Neutrophil (primary cell): ENCODE results near the gene ATL1.

Experiments
- H3K27ac ChIP-seq: fragments of 200-600 bp; sonication (generic); 2 replicates; pipeline ENCODE4 v1.5.1; 2016; ENCODE audit warnings: mild to moderate bottlenecking, moderate library complexity
- H3K27me3 ChIP-seq: fragments of 200-600 bp; sonication (generic); 2 replicates; pipeline ENCODE4 v1.6.0; 2016; ENCODE audit warnings: mild to moderate bottlenecking
- H3K36me3 ChIP-seq: fragments of 200-600 bp; sonication (generic); 2 replicates; pipeline ENCODE4 v1.5.1; 2017
- H3K4me1 ChIP-seq, 2 experiments: fragments of 200-600 bp in 1 of 2; sonication (generic) in 1 of 2; 1 replicate in 1 of 2; 2 replicates in 1 of 2; pipeline versions ENCODE4 v1.5.1 to v1.6.1; 2013 to 2016; ENCODE audit warnings: low read depth in 1 of 2, low read length in 1 of 2, mild to moderate bottlenecking in 1 of 2, moderate library complexity in 1 of 2; ENCODE audit not compliant: control insufficient read depth in 1 of 2, insufficient read depth in 1 of 2
- H3K4me3 ChIP-seq, 2 experiments: fragments of 200-600 bp in 1 of 2; sonication (generic) in 1 of 2; 1 replicate in 1 of 2; 2 replicates in 1 of 2; pipeline ENCODE4 v1.5.1; 2013 to 2016; ENCODE audit warnings: low read depth in 1 of 2, low read length in 1 of 2, mild to moderate bottlenecking in 1 of 2, moderate library complexity in 1 of 2
- H3K9me3 ChIP-seq: fragments of 200-600 bp; sonication (generic); 2 replicates; pipeline ENCODE4 v1.5.1; 2016
- CTCF ChIP-seq: fragments of 200-600 bp; sonication (generic); IDR thresholded peaks from 2 replicates; pipeline ENCODE4 v1.5.1; 2016; ENCODE audit warnings: antibody characterized with exemption

Gene ATL1

DNA sequence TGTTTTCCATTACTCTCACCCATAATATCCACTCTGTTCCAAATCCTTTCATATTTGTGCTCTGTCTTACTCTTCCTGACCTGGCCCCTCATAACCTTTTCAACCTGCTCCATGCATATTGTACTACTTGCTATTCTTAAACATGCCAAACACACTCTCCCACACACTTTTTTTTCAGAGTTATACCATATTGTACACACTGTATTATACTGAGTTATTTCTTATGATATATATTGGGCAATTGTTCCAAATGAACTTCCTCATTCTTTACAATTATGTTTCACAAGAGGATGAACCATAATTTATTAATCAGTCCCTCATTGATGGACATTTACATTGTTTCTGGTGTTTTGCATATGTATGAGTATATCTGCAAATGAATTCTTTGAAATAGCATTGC lies 18.5 kb downstream of the ATL1 start:
- H3K27ac ChIP-seq = no peak overlapping the region
- H3K9me3 ChIP-seq = no peaks in the 10 kb centered on the region
- H3K4me3 ChIP-seq = no peak overlapping the region
- no peaks in the 10 kb centered on the region for H3K4me1 ChIP-seq
- H3K27me3 ChIP-seq = no peaks in the 10 kb centered on the region
- no peaks in the 10 kb centered on the region for H3K36me3 ChIP-seq
- no peak for TF ChIP-seq CTCF

DNA sequence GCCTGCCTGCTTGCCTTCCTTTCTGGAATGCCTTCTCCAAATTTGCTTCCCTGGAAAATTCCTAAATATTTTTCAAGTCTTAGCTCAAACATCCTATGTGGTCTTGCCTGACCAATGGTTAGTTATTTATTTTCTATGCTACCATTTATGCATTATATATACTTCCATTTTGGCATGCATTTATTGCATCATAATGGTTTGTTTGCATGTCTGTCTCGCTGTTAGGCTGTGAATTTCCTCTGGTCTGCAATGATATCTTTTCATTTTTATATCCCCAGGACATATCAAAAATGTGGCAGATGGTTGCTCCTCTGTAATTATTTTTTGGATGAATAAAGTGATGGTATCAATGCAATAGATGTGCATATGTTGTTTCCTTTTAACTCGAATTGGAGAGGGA lies 30.5 kb downstream of the ATL1 start:
- H3K27ac ChIP-seq = no peak overlapping the region
- H3K36me3 ChIP-seq = no peaks in the 10 kb centered on the region
- H3K4me1 ChIP-seq = no peaks in the 10 kb centered on the region
- no peak overlapping the region for H3K4me3 ChIP-seq
- H3K9me3 ChIP-seq = no peaks in the 10 kb centered on the region
- H3K27me3 ChIP-seq = no peaks in the 10 kb centered on the region
- no peak for TF ChIP-seq CTCF

- no peak for TF ChIP-seq CTCF
- no peaks in the 10 kb centered on the region for H3K36me3 ChIP-seq
- H3K4me1 ChIP-seq = no peaks in the 10 kb centered on the region
- H3K9me3 ChIP-seq = no peaks in the 10 kb centered on the region
- no peak overlapping the region for H3K27ac ChIP-seq
- H3K4me3 ChIP-seq = no peak overlapping the region
- no peaks in the 10 kb centered on the region for H3K27me3 ChIP-seq
Observed at GRCh38 chr14:50594577-50595316, 34.8 kb downstream of the ATL1 start.

GRCh38 chr14:50598765-50599164 lies 38.8 kb downstream of the ATL1 start:
- H3K36me3 ChIP-seq = no peaks in the 10 kb centered on the region
- H3K9me3 ChIP-seq = no peaks in the 10 kb centered on the region
- TF ChIP-seq CTCF = no peak

GRCh38 chr14:50599700-50600444 lies 39.9 kb downstream of the ATL1 start:
- Histone ChIP-seq H3K4me3 (no peak overlapping the region), H3K36me3 (no peaks in the 10 kb centered on the region), H3K27ac (no peak overlapping the region), H3K4me1 (no peaks in the 10 kb centered on the region), H3K9me3 (no peaks in the 10 kb centered on the region), H3K27me3 (no peaks in the 10 kb centered on the region)
- no peak for TF ChIP-seq CTCF

More at GRCh38 chr14:50598765-50599164, 38.8 kb downstream of the ATL1 start:
- Histone ChIP-seq H3K4me1 (no peaks in the 10 kb centered on the region), H3K27me3 (no peaks in the 10 kb centered on the region), H3K4me3 (no peak overlapping the region), H3K27ac (no peak overlapping the region)
